ENCODE results near the gene GDAP1L1. TPM values are rescaled to one million over a fixed set of nuclear protein-coding genes. Genes with fewer than 3 reads are reported as not detected.

Gene GDAP1L1
- total RNA-seq, 1 donor from 2014 or later: 0.26 TPM

- Histone ChIP-seq H3K9ac (peak within 1 kb of the TSS; percentile 94), H3F3A (ENCODE audit: low read depth) (peaks cover 19% of the 10 kb centered on the region), H3K4me3 (peak within 1 kb of the TSS; percentile 80), H3K4me2 (peak within 1 kb of the TSS; percentile 95), H3K9me3 (ENCODE audit: low read depth) (no peaks in the 10 kb centered on the region), H3K27ac (peak within 1 kb of the TSS; percentile 98), H3K27me3 (no peaks in the 10 kb centered on the region), H3K36me3 (no peaks in the 10 kb centered on the region), H4K20me1 (ENCODE audit: low read depth) (peaks cover 46% of the 10 kb centered on the region), H2AFZ (replicated peaks) (peak within 1 kb of the TSS; percentile 40), H3K4me1 (peaks cover 12% of the 10 kb centered on the region), H3K79me2 (ENCODE audit: low read depth) (peaks cover 61% of the 10 kb centered on the region)
- H3K4me1 Mint-ChIP-seq: peaks cover 49% of the 10 kb centered on the region
- DNase-seq (ENCODE audit: low spot score): peak; percentile 98
- no peaks in the 10 kb centered on the region for H3K9me3 Mint-ChIP-seq
- TF ChIP-seq, protein P1, sequence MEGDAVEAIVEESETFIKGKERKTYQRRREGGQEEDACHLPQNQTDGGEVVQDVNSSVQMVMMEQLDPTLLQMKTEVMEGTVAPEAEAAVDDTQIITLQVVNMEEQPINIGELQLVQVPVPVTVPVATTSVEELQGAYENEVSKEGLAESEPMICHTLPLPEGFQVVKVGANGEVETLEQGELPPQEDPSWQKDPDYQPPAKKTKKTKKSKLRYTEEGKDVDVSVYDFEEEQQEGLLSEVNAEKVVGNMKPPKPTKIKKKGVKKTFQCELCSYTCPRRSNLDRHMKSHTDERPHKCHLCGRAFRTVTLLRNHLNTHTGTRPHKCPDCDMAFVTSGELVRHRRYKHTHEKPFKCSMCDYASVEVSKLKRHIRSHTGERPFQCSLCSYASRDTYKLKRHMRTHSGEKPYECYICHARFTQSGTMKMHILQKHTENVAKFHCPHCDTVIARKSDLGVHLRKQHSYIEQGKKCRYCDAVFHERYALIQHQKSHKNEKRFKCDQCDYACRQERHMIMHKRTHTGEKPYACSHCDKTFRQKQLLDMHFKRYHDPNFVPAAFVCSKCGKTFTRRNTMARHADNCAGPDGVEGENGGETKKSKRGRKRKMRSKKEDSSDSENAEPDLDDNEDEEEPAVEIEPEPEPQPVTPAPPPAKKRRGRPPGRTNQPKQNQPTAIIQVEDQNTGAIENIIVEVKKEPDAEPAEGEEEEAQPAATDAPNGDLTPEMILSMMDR (IDR thresholded peaks at IDR 0.05): no peak
- TF ChIP-seq EZH2phosphoT487 (IDR thresholded peaks at IDR 0.05) (no peak), EZH2 (IDR thresholded peaks at IDR 0.05) (no peak)
- H3K27ac Mint-ChIP-seq: peak within 1 kb of the TSS; percentile 99
- peak within 1 kb of the TSS; percentile 99 for H3K4me3 Mint-ChIP-seq
- H3K27me3 Mint-ChIP-seq (ENCODE audit: insufficient read depth, low read depth): peaks cover 5% of the 10 kb centered on the region
- no peaks in the 10 kb centered on the region for H3K36me3 Mint-ChIP-seq
Observed at GRCh38 chr20:44210406-44211176, 36.5 kb upstream of the GDAP1L1 start, which contains the start of gene OSER1. TSS of gene OSER1 (minus strand) at chr20:44210771. CDS start at chr20:44206957, 3,814 bp downstream.

DNA sequence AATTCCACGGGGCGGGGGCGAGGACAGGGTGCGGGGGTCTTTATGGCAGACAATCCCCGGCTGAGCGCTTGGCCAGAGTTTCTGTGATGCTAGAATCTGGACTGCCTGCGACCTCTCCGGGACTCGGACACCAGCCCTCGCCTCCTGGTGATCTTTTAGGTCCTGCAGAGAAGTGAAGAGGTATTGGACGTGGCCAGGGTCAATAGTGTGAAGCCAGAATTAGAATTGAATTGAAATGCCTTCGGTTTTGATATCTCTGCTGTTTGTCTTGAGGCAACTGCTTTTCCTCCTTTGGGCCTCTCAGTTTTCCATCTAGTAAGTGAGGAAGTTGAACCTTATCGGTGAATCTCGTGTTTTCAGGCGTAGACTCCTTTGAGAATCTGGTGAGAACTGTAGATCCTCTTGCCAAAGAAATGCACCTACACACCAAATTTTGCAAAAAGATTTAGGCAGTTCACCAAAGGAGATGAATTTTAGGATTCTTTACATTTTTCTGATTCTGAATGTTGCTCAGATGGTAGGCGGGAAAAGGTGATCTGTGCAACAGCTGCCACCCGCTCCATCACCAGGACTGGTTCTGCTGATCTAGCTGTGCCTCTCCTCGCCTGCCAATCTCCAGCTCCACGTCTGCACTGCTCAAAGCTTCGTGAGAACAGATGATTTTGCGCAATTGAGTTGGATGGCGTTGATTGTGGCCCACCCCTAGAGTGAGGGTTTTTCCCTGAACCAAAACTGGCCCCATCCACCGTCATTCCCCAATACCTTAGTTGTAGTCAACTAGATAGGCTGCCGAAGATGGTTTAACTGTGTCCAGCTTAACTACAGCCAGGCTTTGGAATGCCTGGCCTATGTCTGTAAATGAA, 35.7 kb upstream of the GDAP1L1 start:
- TF ChIP-seq EZH2 (IDR thresholded peaks at IDR 0.05): no peak
- TF ChIP-seq EZH2phosphoT487 (IDR thresholded peaks at IDR 0.05): no peak
- TF ChIP-seq, protein P1 (IDR thresholded peaks at IDR 0.05): no peak
- no peaks in the 10 kb centered on the region for H3K9me3 ChIP-seq (ENCODE audit: low read depth)
- DNase-seq (ENCODE audit: low spot score): peak; percentile 26
- peak overlapping the region; percentile 99 for H3K4me3 Mint-ChIP-seq
- peak overlapping the region; percentile 88 for H3K4me2 ChIP-seq
- H3K4me1 ChIP-seq: peaks cover 12% of the 10 kb centered on the region
- H3K4me3 ChIP-seq: peak overlapping the region; percentile 80
- H3K27me3 ChIP-seq: no peaks in the 10 kb centered on the region
- no peaks in the 10 kb centered on the region for H3K36me3 ChIP-seq
- H3K9ac ChIP-seq: peak overlapping the region; percentile 72
- peaks cover 19% of the 10 kb centered on the region for H3F3A ChIP-seq (ENCODE audit: low read depth)
- H3K9me3 Mint-ChIP-seq: no peaks in the 10 kb centered on the region
- H2AFZ ChIP-seq (replicated peaks): peak overlapping the region; percentile 40
- H3K36me3 Mint-ChIP-seq: no peaks in the 10 kb centered on the region
- peak overlapping the region; percentile 70 for H3K27ac Mint-ChIP-seq
- peaks cover 5% of the 10 kb centered on the region for H3K27me3 Mint-ChIP-seq (ENCODE audit: insufficient read depth, low read depth)
- peak overlapping the region; percentile 70 for H3K27ac ChIP-seq
- peaks cover 53% of the 10 kb centered on the region for H3K79me2 ChIP-seq (ENCODE audit: low read depth)
- H3K4me1 Mint-ChIP-seq: peaks cover 44% of the 10 kb centered on the region
- H4K20me1 ChIP-seq (ENCODE audit: low read depth): peaks cover 41% of the 10 kb centered on the region

DNA sequence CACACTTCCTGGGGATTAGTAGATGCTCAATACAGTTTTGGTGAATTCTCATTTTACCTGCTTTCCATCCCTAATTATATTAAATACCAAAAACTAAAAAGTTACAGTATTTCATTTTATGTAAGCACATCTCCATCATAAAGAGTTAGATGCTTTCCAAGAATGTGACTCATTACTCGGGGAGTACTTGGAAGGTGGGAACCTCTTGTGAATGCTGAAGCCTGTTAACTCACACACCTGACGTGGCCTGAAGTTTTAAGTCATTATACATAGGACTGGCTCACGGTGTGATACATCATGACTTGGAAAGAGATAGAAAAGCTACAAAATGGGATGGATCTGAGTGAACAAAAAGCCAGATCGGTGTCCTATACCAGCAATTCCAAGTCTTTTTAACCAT, 34.3 kb upstream of the GDAP1L1 start:
- H3K27ac ChIP-seq: no peak overlapping the region
- no peak overlapping the region for H3K4me2 ChIP-seq
- no peaks in the 10 kb centered on the region for H3K27me3 ChIP-seq
- H3K9me3 ChIP-seq (ENCODE audit: low read depth): no peaks in the 10 kb centered on the region
- H3K4me3 ChIP-seq: no peak overlapping the region
- DNase-seq (ENCODE audit: low spot score): no peak
- peaks cover 19% of the 10 kb centered on the region for H3F3A ChIP-seq (ENCODE audit: low read depth)
- no peak overlapping the region for H3K9ac ChIP-seq
- peaks cover 39% of the 10 kb centered on the region for H3K79me2 ChIP-seq (ENCODE audit: low read depth)
- no peaks in the 10 kb centered on the region for H3K36me3 ChIP-seq
- no peak overlapping the region for H2AFZ ChIP-seq (replicated peaks)
- Mint-ChIP-seq H3K36me3 (no peaks in the 10 kb centered on the region), H3K27ac (no peak overlapping the region), H3K4me3 (no peak overlapping the region), H3K4me1 (peaks cover 40% of the 10 kb centered on the region), H3K27me3 (ENCODE audit: insufficient read depth, low read depth) (peaks cover 5% of the 10 kb centered on the region), H3K9me3 (no peaks in the 10 kb centered on the region)
- peaks cover 12% of the 10 kb centered on the region for H3K4me1 ChIP-seq
- TF ChIP-seq, protein P1 (IDR thresholded peaks at IDR 0.05): no peak
- TF ChIP-seq EZH2phosphoT487 (IDR thresholded peaks at IDR 0.05) (no peak), EZH2 (IDR thresholded peaks at IDR 0.05) (no peak)
- H4K20me1 ChIP-seq (ENCODE audit: low read depth): peaks cover 27% of the 10 kb centered on the region

Measured in neural progenitor cell (in vitro differentiated cells).